Astrocyte of the spinal cord (primary cell): ENCODE measurements around the gene ACVR1B.

Experiments used
- DNase-seq: peaks from one replicate; pipeline ENCODE4 v3.0.0; 2011; ENCODE audit warnings: low read depth, low spot score
- H3K4me3 ChIP-seq: 2 replicates; pipeline ENCODE4 v1.5.1; 2011; ENCODE audit warnings: low read depth, mild to moderate bottlenecking, low read length, moderate library complexity
- in situ Hi-C: cut with HindIII; loops from 2 replicates; pipeline ENCODE4 v1.10.0; 2017; ENCODE audit warnings: low sequenced_read_pairs
- TF ChIP-seq, protein P1 (sequence below): IDR thresholded peaks from 2 replicates; pipeline ENCODE4 v1.5.1; 2012; ENCODE audit warnings: low read depth, mild to moderate bottlenecking, low read length, inconsistent platforms

Gene ACVR1B

DNA sequence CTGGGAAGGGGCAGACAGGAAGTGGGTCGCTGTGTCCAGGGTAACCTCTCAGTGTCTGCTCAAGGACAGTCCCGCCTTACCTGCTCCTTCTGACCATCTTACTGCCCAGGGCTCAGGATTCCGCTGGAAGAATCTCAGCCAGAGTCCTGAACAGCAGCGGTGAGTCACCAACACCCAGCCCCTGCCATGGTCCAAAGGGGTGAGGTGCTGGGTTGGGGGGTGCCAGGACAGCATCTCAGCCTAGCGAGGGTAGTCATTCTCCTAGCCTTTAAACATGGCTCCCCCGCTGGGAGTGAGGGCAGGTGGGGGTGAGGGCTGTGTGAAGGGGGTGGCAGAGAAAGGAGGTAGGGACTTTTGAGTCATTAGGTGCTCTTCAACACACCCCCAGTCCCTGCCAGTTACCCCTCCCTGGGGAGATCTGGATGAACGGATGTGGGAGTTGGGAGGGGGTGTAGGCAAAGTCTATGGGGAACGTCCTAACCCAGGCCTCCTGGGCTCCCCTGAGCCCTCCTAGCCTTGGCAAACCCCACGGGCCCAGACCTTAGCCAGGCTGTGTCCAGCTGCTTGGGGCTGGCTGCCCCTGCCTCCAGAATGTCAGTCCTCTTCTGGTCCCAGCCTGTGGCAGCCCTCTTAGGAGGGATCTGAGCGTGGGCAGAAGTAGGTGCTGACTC is 57.7 kb downstream of the ACVR1B start:
- TF ChIP-seq, protein P1, sequence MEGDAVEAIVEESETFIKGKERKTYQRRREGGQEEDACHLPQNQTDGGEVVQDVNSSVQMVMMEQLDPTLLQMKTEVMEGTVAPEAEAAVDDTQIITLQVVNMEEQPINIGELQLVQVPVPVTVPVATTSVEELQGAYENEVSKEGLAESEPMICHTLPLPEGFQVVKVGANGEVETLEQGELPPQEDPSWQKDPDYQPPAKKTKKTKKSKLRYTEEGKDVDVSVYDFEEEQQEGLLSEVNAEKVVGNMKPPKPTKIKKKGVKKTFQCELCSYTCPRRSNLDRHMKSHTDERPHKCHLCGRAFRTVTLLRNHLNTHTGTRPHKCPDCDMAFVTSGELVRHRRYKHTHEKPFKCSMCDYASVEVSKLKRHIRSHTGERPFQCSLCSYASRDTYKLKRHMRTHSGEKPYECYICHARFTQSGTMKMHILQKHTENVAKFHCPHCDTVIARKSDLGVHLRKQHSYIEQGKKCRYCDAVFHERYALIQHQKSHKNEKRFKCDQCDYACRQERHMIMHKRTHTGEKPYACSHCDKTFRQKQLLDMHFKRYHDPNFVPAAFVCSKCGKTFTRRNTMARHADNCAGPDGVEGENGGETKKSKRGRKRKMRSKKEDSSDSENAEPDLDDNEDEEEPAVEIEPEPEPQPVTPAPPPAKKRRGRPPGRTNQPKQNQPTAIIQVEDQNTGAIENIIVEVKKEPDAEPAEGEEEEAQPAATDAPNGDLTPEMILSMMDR, result no peak
- in situ Hi-C loops, result no loop called here
- no peak for DNase-seq
- H3K4me3 ChIP-seq, result no peak overlapping the region

DNA sequence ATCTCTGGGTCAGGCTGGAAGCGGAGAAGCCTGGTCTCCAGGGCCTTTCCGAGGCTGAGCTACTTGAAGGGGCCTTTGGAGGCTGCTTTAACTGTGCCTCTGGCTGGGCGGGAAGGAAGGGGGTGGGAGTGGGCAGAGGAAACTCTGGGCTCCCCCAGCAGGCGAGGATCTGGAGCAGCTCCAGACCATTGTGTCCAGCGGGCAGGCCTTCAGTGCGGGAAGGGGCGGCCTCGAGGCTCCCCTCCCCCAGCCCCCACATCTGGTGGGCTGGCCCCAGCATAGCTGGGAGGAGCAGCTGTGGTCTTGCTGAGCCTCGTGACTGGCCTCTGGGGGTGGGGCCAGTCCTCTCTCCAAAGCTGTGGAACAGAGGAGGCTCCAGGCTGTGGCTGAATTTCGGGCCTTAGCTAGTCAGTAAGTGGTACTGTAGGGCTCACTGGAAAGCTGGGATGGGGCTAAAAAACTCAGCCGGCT is 58.7 kb downstream of the ACVR1B start:
- in situ Hi-C loops, result no loop called here
- TF ChIP-seq, protein P1, result no peak
- peak; percentile 88 for DNase-seq
- H3K4me3 ChIP-seq, result no peak overlapping the region

DNA sequence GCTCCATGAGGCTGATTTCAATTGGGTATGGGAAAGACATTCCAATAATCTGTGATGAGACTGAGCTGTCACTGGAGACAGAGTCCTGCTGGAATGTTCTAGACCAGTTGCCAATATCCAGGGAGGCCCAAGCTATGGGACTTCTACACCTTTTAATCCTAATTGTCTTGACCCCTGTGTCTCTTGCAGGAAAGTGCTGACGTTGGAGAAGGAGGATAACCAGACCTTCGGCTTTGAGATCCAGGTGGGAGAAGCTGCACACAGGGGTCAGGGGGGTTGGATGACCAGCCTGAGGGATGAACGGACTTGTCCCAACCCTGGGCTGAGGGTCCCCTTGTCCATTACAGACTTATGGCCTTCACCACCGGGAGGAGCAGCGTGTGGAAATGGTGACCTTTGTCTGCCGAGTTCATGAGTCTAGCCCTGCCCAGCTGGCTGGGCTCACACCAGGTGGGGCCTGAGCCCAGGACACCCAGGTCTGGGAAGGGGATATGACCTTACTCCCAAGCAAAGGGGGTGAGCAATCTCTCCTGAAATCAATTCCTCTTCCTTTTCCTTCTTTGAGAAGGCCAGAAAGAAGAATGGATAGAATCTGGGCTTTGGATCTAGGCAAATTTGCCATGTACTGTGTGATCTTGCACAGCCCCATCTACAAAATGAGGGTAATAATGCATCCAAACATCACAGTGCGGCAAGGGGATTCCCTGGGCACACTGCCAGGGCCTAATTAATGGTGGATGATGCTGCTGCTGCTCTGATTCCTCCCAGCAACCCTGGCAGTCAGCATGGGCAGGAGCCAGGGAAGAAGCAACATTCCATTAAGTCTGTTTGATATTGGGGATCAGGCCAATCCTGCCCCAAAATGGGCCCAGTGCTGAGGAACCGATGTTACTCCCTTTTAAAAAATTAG is 59.4 kb downstream of the ACVR1B start:
- no peak overlapping the region for H3K4me3 ChIP-seq
- TF ChIP-seq, protein P1, result no peak
- in situ Hi-C loops, result no loop called here
- no peak for DNase-seq

DNA sequence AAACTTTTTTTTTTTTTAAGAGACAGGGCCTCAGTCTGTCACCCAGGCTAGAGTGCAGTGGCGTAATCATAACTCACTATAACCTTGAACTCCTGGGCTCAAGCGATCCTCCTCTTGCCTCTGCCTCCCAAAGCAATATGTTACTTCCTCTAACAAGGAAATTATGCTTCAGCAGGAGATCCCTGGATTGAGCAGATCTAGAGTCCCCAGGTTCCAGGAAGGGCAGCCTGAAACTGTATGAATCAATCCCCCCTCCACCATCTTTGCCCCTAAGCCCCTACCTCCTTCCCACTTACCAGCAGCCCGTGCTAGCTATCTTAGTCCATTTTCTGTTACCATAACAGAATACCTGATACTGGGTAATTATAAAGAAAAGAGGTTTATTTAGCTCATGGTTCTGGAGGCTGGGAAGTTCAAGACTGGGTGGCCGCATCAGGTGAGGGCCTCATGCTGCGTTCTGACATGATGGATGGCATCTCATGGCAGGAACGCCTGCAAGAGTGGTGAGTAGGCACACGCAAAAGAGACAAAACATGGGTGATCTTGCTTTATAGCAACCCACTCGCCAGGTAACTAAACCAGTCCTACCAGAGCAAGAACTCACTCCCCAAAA is 60.2 kb downstream of the ACVR1B start:
- no peak for DNase-seq
- H3K4me3 ChIP-seq, result no peak overlapping the region
- in situ Hi-C loops, result no loop called here
- TF ChIP-seq, protein P1, result no peak

DNA sequence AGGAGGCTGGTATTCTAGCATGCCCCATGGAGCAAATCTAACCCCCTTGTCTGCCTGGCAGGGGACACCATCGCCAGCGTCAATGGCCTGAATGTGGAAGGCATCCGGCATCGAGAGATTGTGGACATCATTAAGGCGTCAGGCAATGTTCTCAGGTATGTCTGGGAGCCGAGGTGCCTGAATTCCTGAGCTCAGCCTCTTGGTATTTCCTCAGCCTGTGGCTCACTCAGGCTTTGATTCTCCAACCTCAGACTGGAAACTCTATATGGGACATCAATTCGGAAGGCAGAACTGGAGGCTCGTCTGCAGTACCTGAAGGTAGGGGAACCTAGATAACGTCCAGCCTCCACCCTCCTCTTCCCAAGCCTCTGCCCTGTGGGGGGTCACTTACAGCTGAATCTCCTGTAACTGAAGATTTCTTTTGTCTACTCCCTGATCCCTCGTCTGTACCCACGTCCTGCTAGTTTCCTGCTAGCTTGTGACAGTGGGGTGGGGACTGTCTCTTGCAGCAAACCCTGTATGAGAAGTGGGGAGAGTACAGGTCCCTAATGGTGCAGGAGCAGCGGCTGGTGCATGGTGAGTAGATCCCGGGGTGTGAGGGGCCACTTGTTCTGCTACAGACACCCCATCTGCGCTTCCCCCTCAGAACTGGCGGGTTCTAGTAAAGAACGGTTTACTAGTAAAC is 62.3 kb downstream of the ACVR1B start:
- TF ChIP-seq, protein P1, result no peak
- no peak for DNase-seq
- in situ Hi-C loops, result no loop called here
- no peak overlapping the region for H3K4me3 ChIP-seq
